Measurements from ENCODE around the gene DAGLA. TPM values are rescaled to one million over a fixed set of nuclear protein-coding genes. Genes with fewer than 3 reads are reported as not detected.

The DAGLA gene
- total and polyA plus RNA-seq, 2 of the 13 experiments (the other 11 are each of a cell fraction or from before 2014, with no cell fraction given), result 2.6 to 3.9 TPM

GRCh38 chr11:61769169-61769920, 89.2 kb downstream of the DAGLA start (continued):
- TF ChIP-seq AKNA (CRISPR knock-in tag; IDR thresholded peaks at IDR 0.05; ENCODE audit: borderline replicate concordance) (no peak), ZNF18 (CRISPR knock-in tag; IDR thresholded peaks at IDR 0.05; ENCODE audit: insufficient replicate concordance) (no peak), ZNF513 (CRISPR knock-in tag; conservative IDR thresholded peaks at IDR 0.05) (no peak), ARID4A (CRISPR knock-in tag; IDR thresholded peaks at IDR 0.05; ENCODE audit: borderline replicate concordance) (no peak; the same call in 1 of the 2 replicates), PHF8 (CRISPR knock-in tag; IDR thresholded peaks at IDR 0.05) (peak; percentile 68), ZNF570 (CRISPR knock-in tag; IDR thresholded peaks at IDR 0.05; ENCODE audit: borderline replicate concordance) (no peak), ZNF274 (CRISPR knock-in tag; IDR thresholded peaks at IDR 0.05) (0 out of 2 replicates have a peak, but pooled peaks have one; percentile 53), THAP7 (CRISPR knock-in tag; IDR thresholded peaks at IDR 0.05) (0 out of 2 replicates have a peak, but pooled peaks have one; percentile 47), CSRNP1 (CRISPR knock-in tag; IDR thresholded peaks at IDR 0.05) (no peak), ZNF160 (CRISPR knock-in tag; IDR thresholded peaks at IDR 0.05) (no peak), ZFP36 (IDR thresholded peaks at IDR 0.05; ENCODE audit: borderline replicate concordance, low read depth, low read length, partially characterized antibody) (no peak), SATB2 (CRISPR knock-in tag; IDR thresholded peaks at IDR 0.05) (no peak)
